MM.1S (cell line): Measurements from ENCODE around the gene MAGED2.

Source experiments
- DNase-seq: peaks from one replicate; pipeline ENCODE4 v3.0.0-alpha.2; 2015
- H2AFZ ChIP-seq: fragments of 300-600 bp; sonication (generic); 2 replicates; pipeline ENCODE4 v1.6.0; 2016; ENCODE audit warnings: antibody characterized with exemption, low read length
- H3F3A ChIP-seq: fragments of 300-600 bp; sonication (generic); 2 replicates; pipeline ENCODE4 v1.6.1; 2016; ENCODE audit warnings: mild to moderate bottlenecking, antibody characterized with exemption, low read length, moderate library complexity, mixed read lengths; ENCODE audit not compliant: insufficient read depth
- H3K27ac ChIP-seq: fragments of 300-600 bp; sonication (generic); 2 replicates; pipeline ENCODE4 v1.5.1; 2016; ENCODE audit warnings: mild to moderate bottlenecking, low read length
- H3K27me3 ChIP-seq: fragments of 300-600 bp; sonication (generic); replicated peaks from 2 replicates; pipeline ENCODE4 v1.6.0; 2016; ENCODE audit warnings: low read length; ENCODE audit not compliant: insufficient read depth
- H3K36me3 ChIP-seq: fragments of 300-600 bp; sonication (generic); replicated peaks from 2 replicates; pipeline ENCODE4 v1.6.1; 2016; ENCODE audit warnings: mild to moderate bottlenecking, low read length, mixed read lengths; ENCODE audit not compliant: insufficient read depth
- H3K4me1 ChIP-seq: fragments of 300-600 bp; sonication (generic); 2 replicates; pipeline ENCODE4 v1.6.1; 2016; ENCODE audit warnings: low read length, mixed read lengths
- H3K4me2 ChIP-seq: fragments of 300-600 bp; sonication (generic); 2 replicates; pipeline ENCODE4 v1.6.0; 2016; ENCODE audit warnings: low read depth, low read length
- H3K4me3 ChIP-seq: fragments of 300-600 bp; sonication (generic); 2 replicates; pipeline ENCODE4 v1.5.1; 2016; ENCODE audit warnings: low read length, mixed read lengths
- H3K79me2 ChIP-seq: fragments of 300-600 bp; sonication (generic); 2 replicates; pipeline ENCODE4 v1.6.1; 2016; ENCODE audit warnings: mixed run types, low read length, mixed read lengths
- H3K9ac ChIP-seq: fragments of 300-600 bp; sonication (generic); 2 replicates; pipeline ENCODE4 v1.6.1; 2016; ENCODE audit warnings: low read length, mixed read lengths
- H3K9me2 ChIP-seq: fragments of 300-600 bp; sonication (generic); replicated peaks from 2 replicates; pipeline ENCODE4 v1.6.1; 2016; ENCODE audit warnings: mild to moderate bottlenecking, low read length, mixed read lengths; ENCODE audit not compliant: insufficient read depth
- H3K9me3 ChIP-seq: fragments of 300-600 bp; sonication (generic); replicated peaks from 2 replicates; pipeline ENCODE4 v1.6.1; 2016; ENCODE audit warnings: mild to moderate bottlenecking, low read length, mixed read lengths; ENCODE audit not compliant: insufficient read depth
- H4K20me1 ChIP-seq: fragments of 300-600 bp; sonication (generic); 2 replicates; pipeline ENCODE4 v1.6.1; 2016; ENCODE audit warnings: mild to moderate bottlenecking, low read length, moderate library complexity, mixed read lengths; ENCODE audit not compliant: insufficient read depth
- EZH2 ChIP-seq: fragments of 300-600 bp; sonication (generic); optimal IDR thresholded peaks from 2 replicates; pipeline ENCODE3; 2017; ENCODE audit warnings: low read depth, mild to moderate bottlenecking, antibody characterized with exemption, low read length, mixed read lengths
- EZH2phosphoT487 ChIP-seq: fragments of 300-600 bp; sonication (generic); IDR thresholded peaks from 2 replicates; pipeline ENCODE4 v1.6.1; 2018; ENCODE audit warnings: antibody characterized with exemption, low read length
- TF ChIP-seq, protein P1 (sequence below): fragments of 300-600 bp; sonication (generic); IDR thresholded peaks from 2 replicates; pipeline ENCODE4 v1.5.1; 2016; ENCODE audit warnings: antibody characterized with exemption, low read length, mixed read lengths

MAGED2 gene

GRCh38 chrX:54818221-54818620 lies 10.7 kb downstream of the MAGED2 start:
- H3K4me1 ChIP-seq, result no peaks in the 10 kb centered on the region
- no peak overlapping the region for H3K4me2 ChIP-seq
- H3K9me2 ChIP-seq, result no peaks in the 10 kb centered on the region
- no peaks in the 10 kb centered on the region for H3K27me3 ChIP-seq
- no peak for DNase-seq
- H3K27ac ChIP-seq, result no peak overlapping the region
- H3K4me3 ChIP-seq, result no peak overlapping the region
- TF ChIP-seq EZH2phosphoT487 (no peak), EZH2 (no peak)
- TF ChIP-seq, protein P1, sequence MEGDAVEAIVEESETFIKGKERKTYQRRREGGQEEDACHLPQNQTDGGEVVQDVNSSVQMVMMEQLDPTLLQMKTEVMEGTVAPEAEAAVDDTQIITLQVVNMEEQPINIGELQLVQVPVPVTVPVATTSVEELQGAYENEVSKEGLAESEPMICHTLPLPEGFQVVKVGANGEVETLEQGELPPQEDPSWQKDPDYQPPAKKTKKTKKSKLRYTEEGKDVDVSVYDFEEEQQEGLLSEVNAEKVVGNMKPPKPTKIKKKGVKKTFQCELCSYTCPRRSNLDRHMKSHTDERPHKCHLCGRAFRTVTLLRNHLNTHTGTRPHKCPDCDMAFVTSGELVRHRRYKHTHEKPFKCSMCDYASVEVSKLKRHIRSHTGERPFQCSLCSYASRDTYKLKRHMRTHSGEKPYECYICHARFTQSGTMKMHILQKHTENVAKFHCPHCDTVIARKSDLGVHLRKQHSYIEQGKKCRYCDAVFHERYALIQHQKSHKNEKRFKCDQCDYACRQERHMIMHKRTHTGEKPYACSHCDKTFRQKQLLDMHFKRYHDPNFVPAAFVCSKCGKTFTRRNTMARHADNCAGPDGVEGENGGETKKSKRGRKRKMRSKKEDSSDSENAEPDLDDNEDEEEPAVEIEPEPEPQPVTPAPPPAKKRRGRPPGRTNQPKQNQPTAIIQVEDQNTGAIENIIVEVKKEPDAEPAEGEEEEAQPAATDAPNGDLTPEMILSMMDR, result no peak
- H3K9me3 ChIP-seq, result no peaks in the 10 kb centered on the region
- no peaks in the 10 kb centered on the region for H4K20me1 ChIP-seq
- no peaks in the 10 kb centered on the region for H3K79me2 ChIP-seq
- H3K9ac ChIP-seq, result no peak overlapping the region
- H3K36me3 ChIP-seq, result no peaks in the 10 kb centered on the region; the same call in 1 of the 2 replicates
- H3F3A ChIP-seq, result no peaks in the 10 kb centered on the region
- H2AFZ ChIP-seq, result no peak overlapping the region

DNA sequence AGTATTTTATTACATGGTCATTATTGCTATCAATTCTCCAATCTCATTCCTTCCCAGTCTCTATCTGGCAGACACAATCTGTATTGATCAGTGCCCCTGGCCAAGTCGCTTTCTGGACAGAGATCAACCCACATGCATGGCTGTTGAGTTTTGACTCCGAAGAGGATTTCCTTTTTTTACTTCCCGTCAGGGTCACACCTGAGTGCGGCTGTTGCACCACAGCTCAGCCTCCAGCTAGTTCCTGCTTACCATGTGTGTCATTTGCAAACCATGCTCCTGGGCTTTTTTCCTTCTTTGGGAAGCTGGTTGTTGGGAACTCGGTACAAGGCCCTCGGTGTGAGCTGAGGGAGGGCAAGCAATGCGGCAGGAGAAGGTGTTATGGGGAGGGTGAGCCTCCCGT lies 11.7 kb downstream of the MAGED2 start:
- Histone ChIP-seq H4K20me1 (no peaks in the 10 kb centered on the region), H3K4me2 (no peak overlapping the region)

DNA sequence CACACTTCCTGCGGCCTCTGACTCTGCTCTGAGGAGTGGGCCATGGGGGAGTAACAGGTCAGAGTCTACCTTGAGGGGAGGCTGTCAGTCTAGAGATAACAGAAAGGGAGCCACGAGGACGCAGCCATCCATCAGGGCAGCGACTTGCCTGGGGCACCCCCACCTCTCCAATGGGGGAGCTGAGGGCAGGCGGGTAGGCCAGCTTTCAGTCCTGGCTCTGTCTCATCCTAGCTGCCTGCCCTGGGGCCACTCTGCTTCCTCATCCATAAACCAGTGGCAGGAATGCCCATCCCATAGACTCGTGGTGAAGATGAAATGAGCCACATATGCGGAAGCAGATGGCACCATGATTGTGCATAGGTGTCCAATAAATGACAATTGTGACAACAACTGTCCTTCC lies 13.2 kb downstream of the MAGED2 start:
- Histone ChIP-seq H3K4me2 (no peak overlapping the region), H3F3A (no peaks in the 10 kb centered on the region), H3K4me3 (no peak overlapping the region), H4K20me1 (no peaks in the 10 kb centered on the region), H3K36me3 (no peaks in the 10 kb centered on the region), H3K27ac (no peak overlapping the region), H3K9me3 (no peaks in the 10 kb centered on the region), H2AFZ (no peak overlapping the region), H3K9ac (no peak overlapping the region), H3K4me1 (no peaks in the 10 kb centered on the region), H3K79me2 (no peaks in the 10 kb centered on the region), H3K9me2 (no peaks in the 10 kb centered on the region), H3K27me3 (no peaks in the 10 kb centered on the region)
- no peak for DNase-seq
- TF ChIP-seq EZH2 (no peak), EZH2phosphoT487 (no peak)
- TF ChIP-seq, protein P1, result no peak

More for the DNA sequence above, 11.7 kb downstream of the MAGED2 start:
- Histone ChIP-seq H3K9me2 (no peaks in the 10 kb centered on the region), H2AFZ (no peak overlapping the region), H3K9ac (no peak overlapping the region), H3K27me3 (no peaks in the 10 kb centered on the region), H3K4me1 (no peaks in the 10 kb centered on the region), H3K36me3 (no peaks in the 10 kb centered on the region; the same call in 1 of the 2 replicates), H3K9me3 (no peaks in the 10 kb centered on the region), H3K79me2 (no peaks in the 10 kb centered on the region), H3K27ac (no peak overlapping the region), H3F3A (no peaks in the 10 kb centered on the region), H3K4me3 (no peak overlapping the region)
- no peak for DNase-seq
- TF ChIP-seq, protein P1, result no peak
- no peak for TF ChIP-seq EZH2phosphoT487
- TF ChIP-seq EZH2, result no peak

DNA sequence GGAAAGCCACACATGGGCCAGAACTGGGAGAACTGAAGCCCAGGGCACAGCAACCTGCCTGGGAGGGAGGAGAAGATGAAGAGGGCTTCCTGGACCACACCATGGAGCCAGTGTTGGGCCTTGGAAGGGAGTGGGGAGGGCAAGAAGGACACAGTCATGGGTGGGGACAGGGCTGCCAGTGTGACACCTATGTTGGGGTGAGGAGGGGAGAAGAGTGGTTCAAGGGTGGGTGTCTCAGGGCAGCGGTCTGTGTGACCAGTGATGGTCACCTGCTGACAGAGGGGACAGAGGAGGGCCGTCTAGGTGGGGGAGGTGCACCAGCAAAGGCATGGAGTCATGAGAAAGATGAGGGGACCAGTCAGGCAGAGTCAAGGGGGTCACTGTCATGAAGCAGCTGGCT lies 13.8 kb downstream of the MAGED2 start:
- Histone ChIP-seq H3K4me3 (no peak overlapping the region), H2AFZ (no peak overlapping the region), H3K4me2 (no peak overlapping the region), H3K36me3 (no peaks in the 10 kb centered on the region), H3K4me1 (no peaks in the 10 kb centered on the region), H3K9ac (no peak overlapping the region), H3K9me3 (no peaks in the 10 kb centered on the region), H3K27ac (no peak overlapping the region), H3F3A (no peaks in the 10 kb centered on the region), H3K27me3 (no peaks in the 10 kb centered on the region), H3K9me2 (no peaks in the 10 kb centered on the region), H3K79me2 (no peaks in the 10 kb centered on the region), H4K20me1 (no peaks in the 10 kb centered on the region)
- DNase-seq, result no peak
- TF ChIP-seq EZH2, result no peak
- TF ChIP-seq EZH2phosphoT487, result no peak
- TF ChIP-seq, protein P1, result no peak
